ENCODE results near the gene EIF4G1.
A peak's percentile ranks its signal among the peaks of the same experiment; 100 is the strongest.

The EIF4G1 gene

DNA sequence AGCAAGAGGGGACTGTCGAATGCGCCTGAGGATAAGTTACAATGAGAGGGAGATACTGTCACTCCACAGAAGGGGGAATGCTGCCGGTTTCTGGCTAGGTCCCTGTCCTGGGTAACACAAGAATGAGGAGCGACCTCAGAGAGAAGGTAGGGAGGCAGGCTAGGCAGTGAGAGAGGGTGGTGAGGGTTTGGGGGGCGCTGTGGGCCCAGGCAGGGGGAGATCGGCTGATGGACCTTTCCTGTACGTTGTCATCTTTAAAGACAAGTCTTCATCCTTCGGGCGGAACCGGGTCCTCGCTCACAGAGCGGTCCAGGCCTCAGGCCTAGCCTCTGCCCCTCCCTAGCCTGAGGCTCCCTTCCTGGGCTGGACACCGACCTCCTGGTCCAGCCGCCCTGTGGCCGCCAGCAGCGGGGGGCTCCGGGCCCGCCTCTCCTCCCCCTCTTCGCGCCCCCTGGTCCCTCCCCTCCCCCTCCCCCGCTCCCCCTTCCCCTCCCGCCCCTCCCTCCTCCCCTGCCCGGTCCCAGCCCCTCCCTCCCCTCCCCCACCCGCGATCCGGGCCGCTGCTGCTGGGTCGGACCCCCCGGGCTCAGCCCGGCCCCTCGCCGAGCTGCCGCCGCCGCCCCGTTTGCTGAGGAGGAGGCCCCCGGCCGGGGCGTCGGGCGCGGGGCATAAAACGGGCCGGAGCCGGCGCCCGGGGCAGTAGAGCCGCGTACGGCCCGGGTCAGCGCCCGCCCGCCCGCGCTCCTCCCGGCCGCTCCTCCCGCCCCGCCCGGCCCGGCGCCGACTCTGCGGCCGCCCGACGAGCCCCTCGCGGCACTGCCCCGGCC, 65.2 kb downstream of the EIF4G1 start, which contains the start of gene CHRD:
TSS of gene CHRD (plus strand) at position 697 of the 827 bp plus-strand sequence. CDS start 265 bp downstream, outside the sequence.
- H3K4me3 ChIP-seq (ENCODE audit: control insufficient read depth, low read depth, low read length), result peak within 1 kb of the TSS; percentile 7
- TF ChIP-seq, protein P1, sequence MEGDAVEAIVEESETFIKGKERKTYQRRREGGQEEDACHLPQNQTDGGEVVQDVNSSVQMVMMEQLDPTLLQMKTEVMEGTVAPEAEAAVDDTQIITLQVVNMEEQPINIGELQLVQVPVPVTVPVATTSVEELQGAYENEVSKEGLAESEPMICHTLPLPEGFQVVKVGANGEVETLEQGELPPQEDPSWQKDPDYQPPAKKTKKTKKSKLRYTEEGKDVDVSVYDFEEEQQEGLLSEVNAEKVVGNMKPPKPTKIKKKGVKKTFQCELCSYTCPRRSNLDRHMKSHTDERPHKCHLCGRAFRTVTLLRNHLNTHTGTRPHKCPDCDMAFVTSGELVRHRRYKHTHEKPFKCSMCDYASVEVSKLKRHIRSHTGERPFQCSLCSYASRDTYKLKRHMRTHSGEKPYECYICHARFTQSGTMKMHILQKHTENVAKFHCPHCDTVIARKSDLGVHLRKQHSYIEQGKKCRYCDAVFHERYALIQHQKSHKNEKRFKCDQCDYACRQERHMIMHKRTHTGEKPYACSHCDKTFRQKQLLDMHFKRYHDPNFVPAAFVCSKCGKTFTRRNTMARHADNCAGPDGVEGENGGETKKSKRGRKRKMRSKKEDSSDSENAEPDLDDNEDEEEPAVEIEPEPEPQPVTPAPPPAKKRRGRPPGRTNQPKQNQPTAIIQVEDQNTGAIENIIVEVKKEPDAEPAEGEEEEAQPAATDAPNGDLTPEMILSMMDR (conservative IDR thresholded peaks at IDR 0.05; ENCODE audit: control insufficient read depth, insufficient read depth, low read depth, low read length), result no peak
- DNase-seq (ENCODE audit: low read depth), result no peak

DNA sequence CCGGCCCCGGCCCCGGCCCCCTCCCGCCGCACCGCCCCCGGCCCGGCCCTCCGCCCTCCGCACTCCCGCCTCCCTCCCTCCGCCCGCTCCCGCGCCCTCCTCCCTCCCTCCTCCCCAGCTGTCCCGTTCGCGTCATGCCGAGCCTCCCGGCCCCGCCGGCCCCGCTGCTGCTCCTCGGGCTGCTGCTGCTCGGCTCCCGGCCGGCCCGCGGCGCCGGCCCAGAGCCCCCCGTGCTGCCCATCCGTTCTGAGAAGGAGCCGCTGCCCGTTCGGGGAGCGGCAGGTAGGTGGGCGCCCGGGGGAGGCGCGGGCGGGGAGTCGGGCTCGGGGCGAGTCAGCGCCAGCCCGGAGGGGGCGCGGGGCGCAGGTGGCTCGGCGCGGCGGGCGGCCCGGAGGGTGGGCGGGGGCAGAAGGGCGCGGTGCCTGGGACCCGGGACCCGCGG, 65.8 kb downstream of the EIF4G1 start:
- no peak overlapping the region for H3K4me3 ChIP-seq (ENCODE audit: control insufficient read depth, low read depth, low read length)
- TF ChIP-seq, protein P1 (conservative IDR thresholded peaks at IDR 0.05; ENCODE audit: control insufficient read depth, insufficient read depth, low read depth, low read length), result no peak
- peak; percentile 30 for DNase-seq (ENCODE audit: low read depth)

- no peak for DNase-seq (ENCODE audit: low read depth)
- peak overlapping the region; percentile 7 for H3K4me3 ChIP-seq (ENCODE audit: control insufficient read depth, low read depth, low read length)
- TF ChIP-seq, protein P1 (conservative IDR thresholded peaks at IDR 0.05; ENCODE audit: control insufficient read depth, insufficient read depth, low read depth, low read length), result no peak
Observed at GRCh38 chr3:184380627-184381260, 66.3 kb downstream of the EIF4G1 start.

DNA sequence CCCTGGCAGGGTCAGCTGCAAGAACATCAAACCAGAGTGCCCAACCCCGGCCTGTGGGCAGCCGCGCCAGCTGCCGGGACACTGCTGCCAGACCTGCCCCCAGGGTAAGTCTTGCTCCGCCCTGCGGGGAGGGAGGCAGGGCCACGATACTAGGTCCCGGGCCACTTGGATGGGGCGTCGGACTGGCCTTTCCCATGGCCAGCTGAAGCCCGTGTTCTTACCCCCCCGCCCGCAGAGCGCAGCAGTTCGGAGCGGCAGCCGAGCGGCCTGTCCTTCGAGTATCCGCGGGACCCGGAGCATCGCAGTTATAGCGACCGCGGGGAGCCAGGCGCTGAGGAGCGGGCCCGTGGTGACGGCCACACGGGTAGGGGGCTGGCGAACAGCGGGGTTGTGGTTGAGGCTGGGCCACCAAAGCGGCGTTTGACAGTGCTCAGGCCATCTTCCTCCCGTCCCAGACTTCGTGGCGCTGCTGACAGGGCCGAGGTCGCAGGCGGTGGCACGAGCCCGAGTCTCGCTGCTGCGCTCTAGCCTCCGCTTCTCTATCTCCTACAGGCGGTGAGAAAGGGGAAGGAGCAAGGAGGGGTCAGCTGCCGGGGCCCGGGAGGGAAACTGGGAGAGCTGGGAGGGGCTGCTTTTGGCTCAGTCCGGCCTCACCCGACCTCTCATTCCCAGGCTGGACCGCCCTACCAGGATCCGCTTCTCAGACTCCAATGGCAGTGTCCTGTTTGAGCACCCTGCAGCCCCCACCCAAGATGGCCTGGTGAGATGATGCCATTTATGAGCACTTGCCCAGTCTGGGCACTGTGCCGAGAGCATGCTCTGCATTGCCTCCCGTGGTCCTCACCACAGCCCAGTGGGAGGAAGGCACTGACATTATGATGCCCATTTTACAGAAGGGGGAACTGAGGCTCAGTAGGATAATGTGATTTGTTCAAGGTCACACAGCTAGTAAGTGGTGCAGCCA, 67.1 kb downstream of the EIF4G1 start:
- no peak for DNase-seq (ENCODE audit: low read depth)
- H3K4me3 ChIP-seq (ENCODE audit: control insufficient read depth, low read depth, low read length), result no peak overlapping the region

DNA sequence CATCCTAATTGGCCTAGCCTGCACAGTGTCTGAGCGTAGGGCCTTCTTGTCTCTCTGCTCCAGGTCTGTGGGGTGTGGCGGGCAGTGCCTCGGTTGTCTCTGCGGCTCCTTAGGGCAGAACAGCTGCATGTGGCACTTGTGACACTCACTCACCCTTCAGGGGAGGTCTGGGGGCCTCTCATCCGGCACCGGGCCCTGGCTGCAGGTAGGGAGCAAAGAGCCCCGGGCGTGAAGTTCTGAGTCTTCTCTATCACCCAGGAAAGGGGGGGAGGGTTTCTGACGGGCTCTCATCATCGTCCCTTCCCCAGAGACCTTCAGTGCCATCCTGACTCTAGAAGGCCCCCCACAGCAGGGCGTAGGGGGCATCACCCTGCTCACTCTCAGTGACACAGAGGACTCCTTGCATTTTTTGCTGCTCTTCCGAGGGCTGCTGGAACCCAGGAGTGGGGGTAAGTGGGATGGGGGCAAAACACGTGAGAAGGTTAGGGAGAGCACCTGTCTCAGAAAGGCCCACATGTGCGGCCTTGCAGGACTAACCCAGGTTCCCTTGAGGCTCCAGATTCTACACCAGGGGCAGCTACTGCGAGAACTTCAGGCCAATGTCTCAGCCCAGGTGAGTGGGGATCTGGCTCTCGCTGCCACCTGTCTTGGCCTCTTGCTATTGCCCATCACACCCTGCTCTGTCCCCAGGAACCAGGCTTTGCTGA, 68.1 kb downstream of the EIF4G1 start:
- TF ChIP-seq, protein P1 (conservative IDR thresholded peaks at IDR 0.05; ENCODE audit: control insufficient read depth, insufficient read depth, low read depth, low read length), result no peak

More for the DNA sequence above, 67.1 kb downstream of the EIF4G1 start:
- TF ChIP-seq, protein P1 (conservative IDR thresholded peaks at IDR 0.05; ENCODE audit: control insufficient read depth, insufficient read depth, low read depth, low read length), result no peak

More for the DNA sequence above, 68.1 kb downstream of the EIF4G1 start:
- no peak for DNase-seq (ENCODE audit: low read depth)
- no peak overlapping the region for H3K4me3 ChIP-seq (ENCODE audit: control insufficient read depth, low read depth, low read length)
